Medulla oblongata (tissue), 1 donor: ENCODE results near the gene TAP1.
"Not testable (repeated sequence)": the region's sequence is repeated elsewhere in the genome, so short reads cannot be mapped to it uniquely, and the experiment has no call there.

Experiments used
- DNase-seq: peaks from one replicate; pipeline ENCODE4 v3.0.0-alpha.2; 2015; ENCODE audit errors: extremely low spot score

The TAP1 gene

DNA sequence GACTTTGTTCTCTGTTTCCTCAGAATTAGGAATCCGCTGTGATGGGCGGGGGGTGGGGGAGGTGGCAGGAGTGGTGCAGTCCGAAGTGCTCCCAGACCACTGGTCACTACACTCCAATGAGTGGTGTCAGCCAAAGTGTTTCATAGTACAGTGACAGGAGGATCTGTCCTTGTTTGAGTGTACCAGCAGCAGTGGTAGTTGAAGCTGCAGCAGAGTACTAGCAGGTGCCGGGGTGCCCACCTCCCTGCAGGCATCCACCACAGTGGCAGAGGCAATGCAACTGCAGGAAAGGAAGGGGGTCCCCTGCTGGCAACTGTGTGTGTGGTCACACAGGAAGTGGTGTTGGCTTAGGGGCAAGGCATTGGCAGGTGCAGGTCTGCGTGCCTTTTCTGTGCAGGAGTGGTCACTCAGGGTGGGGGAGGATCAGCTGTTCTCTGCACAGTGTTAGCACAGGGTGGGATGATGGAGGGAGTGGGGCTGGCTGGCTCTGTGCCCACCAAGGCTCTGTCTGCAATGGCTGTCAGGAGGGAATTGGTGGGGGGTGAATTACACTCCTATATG, 46.4 kb downstream of the TAP1 start:
- DNase-seq, result no peak

DNA sequence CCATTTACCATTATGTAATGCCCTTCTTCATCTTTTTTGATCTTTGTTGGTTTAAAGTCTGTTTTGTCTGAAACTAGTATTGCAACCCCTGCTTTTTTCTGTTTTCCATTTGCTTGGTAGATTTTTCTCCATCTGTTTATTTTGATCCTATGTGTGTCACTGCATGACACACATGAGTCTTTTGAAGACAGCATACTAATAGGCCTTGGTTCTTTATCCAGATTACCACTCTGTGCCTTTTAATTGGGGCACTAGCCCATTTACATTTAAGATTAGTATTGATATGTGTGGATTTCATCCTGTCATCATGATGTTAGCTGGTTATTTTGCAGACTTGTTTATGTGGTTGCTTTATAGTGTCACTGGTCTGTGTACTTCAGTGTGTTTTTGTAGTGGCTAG, 48.1 kb downstream of the TAP1 start:
- DNase-seq, result not testable (repeated sequence)

- peak; percentile 22 for DNase-seq
Measured at GRCh38 chr6:32803416-32803815, 50.1 kb downstream of the TAP1 start.

- DNase-seq, result no peak
Measured at GRCh38 chr6:32799740-32800139, 53.8 kb downstream of the TAP1 start.

DNA sequence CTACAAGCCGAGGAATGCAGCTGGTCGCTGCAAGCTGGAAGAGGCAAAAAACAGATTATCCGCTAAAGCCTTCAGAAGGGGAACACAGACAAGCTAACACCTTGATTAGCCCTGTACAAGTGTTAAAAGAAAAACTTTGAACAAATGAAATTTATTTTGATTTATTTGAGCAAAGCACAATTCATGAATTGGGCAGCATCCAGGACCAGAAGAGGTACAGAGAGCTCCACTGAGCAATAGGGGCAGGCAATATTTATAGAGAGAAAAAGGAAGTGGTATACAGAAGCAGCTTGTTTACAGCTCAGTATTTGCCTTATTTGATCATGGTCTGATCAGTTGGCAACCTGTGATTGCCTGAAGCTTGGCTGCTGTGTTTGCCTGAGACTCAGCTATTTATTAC, 54.3 kb downstream of the TAP1 start:
- no peak for DNase-seq

GRCh38 chr6:32796848-32797776, 56.4 kb downstream of the TAP1 start:
- DNase-seq, result peak; percentile 81
